ENCODE results near the gene MOB3C.

- TF ChIP-seq CTCF (IDR thresholded peaks at IDR 0.05) = no peak
- TF ChIP-seq POLR2A (IDR thresholded peaks at IDR 0.05) = peak; percentile 49 to 98
Observed at GRCh38 chr1:46603858-46604549, 12.6 kb downstream of the MOB3C start, which contains the start of gene MKNK1.
